Germinal center (tissue), 1 donor: ENCODE results near the gene DEPP1.
"Not testable (repeated sequence)": the region's sequence is repeated elsewhere in the genome, so short reads cannot be mapped to it uniquely, and the experiment has no call there.

Source experiments
- DNase-seq: peaks from one replicate; pipeline ENCODE4 v3.0.0; 2012; ENCODE audit warnings: mixed read lengths, low spot score

DEPP1 gene

GRCh38 chr10:44978570-44979280, at the start of gene DEPP1:
Gene DEPP1 (minus strand): TSS chr10:44978809. CDS start chr10:44978030, 779 bp downstream.
- DNase-seq: no peak

- no peak for DNase-seq
Observed at GRCh38 chr10:45023426-45023825, 44.8 kb upstream of the DEPP1 start.

GRCh38 chr10:45015590-45015989, 37.0 kb upstream of the DEPP1 start:
- no peak for DNase-seq

GRCh38 chr10:45014557-45014956, 35.9 kb upstream of the DEPP1 start:
- DNase-seq: not testable (repeated sequence)

GRCh38 chr10:45008524-45009161, 30.0 kb upstream of the DEPP1 start:
- DNase-seq: peak; percentile 59

GRCh38 chr10:45006276-45007030, 27.8 kb upstream of the DEPP1 start:
- no peak for DNase-seq

GRCh38 chr10:45005284-45005683, 26.7 kb upstream of the DEPP1 start:
- DNase-seq: no peak

- no peak for DNase-seq
Observed at GRCh38 chr10:45004661-45005060, 26.1 kb upstream of the DEPP1 start.

- no peak for DNase-seq
Observed at GRCh38 chr10:45003432-45004000, 24.9 kb upstream of the DEPP1 start.

GRCh38 chr10:45001381-45002148, 23.0 kb upstream of the DEPP1 start:
- DNase-seq: peak; percentile 58

- DNase-seq: peak; percentile 78
Observed at GRCh38 chr10:45000752-45001380, 22.3 kb upstream of the DEPP1 start, which contains the start of gene ZNF22. Gene ZNF22 (plus strand): TSS chr10:45000923. CDS start chr10:45003369, 2,446 bp downstream.

GRCh38 chr10:45000138-45000751, 21.6 kb upstream of the DEPP1 start:
- DNase-seq: no peak

GRCh38 chr10:44998146-44998631, 19.6 kb upstream of the DEPP1 start:
- DNase-seq: no peak

GRCh38 chr10:44997105-44997748, 18.6 kb upstream of the DEPP1 start:
- DNase-seq: no peak

- DNase-seq: no peak
Observed at GRCh38 chr10:44995914-44996669, 17.5 kb upstream of the DEPP1 start.

GRCh38 chr10:44995581-44995913, 16.9 kb upstream of the DEPP1 start:
- no peak for DNase-seq

- no peak for DNase-seq
Observed at GRCh38 chr10:44994752-44995530, 16.3 kb upstream of the DEPP1 start.

- DNase-seq: no peak
Observed at GRCh38 chr10:44993922-44994751, 15.5 kb upstream of the DEPP1 start.
